NCI-H146 treated with DMSO at 0.1 percent for 48 hours (cell line): ENCODE measurements around the gene HIPK2.
"Not testable (repeated sequence)": the region's sequence is repeated elsewhere in the genome, so short reads cannot be mapped to it uniquely, and the experiment has no call there.

Experiments
- DNase-seq: peaks from one replicate; lab custom pipeline; 2025; ENCODE audit not compliant: unreplicated experiment; lab: John Stamatoyannopoulos, UW

Gene HIPK2

GRCh38 chr7:139679731-139680594 lies 97.8 kb downstream of the HIPK2 start:
- no peak for DNase-seq

- DNase-seq: no peak
Measured at GRCh38 chr7:139676390-139676789, 101.4 kb downstream of the HIPK2 start.

- DNase-seq: no peak
Measured at GRCh38 chr7:139675127-139676125, 102.4 kb downstream of the HIPK2 start.

- DNase-seq: no peak
Measured at GRCh38 chr7:139674752-139675126, 103.1 kb downstream of the HIPK2 start.

GRCh38 chr7:139674341-139674740 lies 103.5 kb downstream of the HIPK2 start:
- DNase-seq: no peak

- no peak for DNase-seq
Measured at GRCh38 chr7:139673762-139674161, 104.0 kb downstream of the HIPK2 start.

- no peak for DNase-seq
Measured at GRCh38 chr7:139673230-139673629, 104.6 kb downstream of the HIPK2 start.

GRCh38 chr7:139671967-139672366 lies 105.8 kb downstream of the HIPK2 start:
- DNase-seq: no peak

GRCh38 chr7:139670662-139671061 lies 107.1 kb downstream of the HIPK2 start:
- DNase-seq: not testable (repeated sequence)

GRCh38 chr7:139669106-139670061 lies 108.4 kb downstream of the HIPK2 start:
- peak; percentile 15 for DNase-seq

GRCh38 chr7:139667377-139667776 lies 110.4 kb downstream of the HIPK2 start:
- DNase-seq: no peak

- DNase-seq: no peak
Measured at GRCh38 chr7:139666501-139666900, 111.3 kb downstream of the HIPK2 start.

- DNase-seq: no peak
Measured at GRCh38 chr7:139664434-139664833, 113.4 kb downstream of the HIPK2 start.

- DNase-seq: no peak
Measured at GRCh38 chr7:139663608-139664177, 114.1 kb downstream of the HIPK2 start.

GRCh38 chr7:139661903-139662302 lies 115.9 kb downstream of the HIPK2 start:
- DNase-seq: no peak

GRCh38 chr7:139661043-139661440 lies 116.8 kb downstream of the HIPK2 start:
- no peak for DNase-seq

GRCh38 chr7:139660317-139661042 lies 117.3 kb downstream of the HIPK2 start:
- DNase-seq: peak; percentile 60

GRCh38 chr7:139659922-139660316 lies 117.9 kb downstream of the HIPK2 start:
- no peak for DNase-seq

- no peak for DNase-seq
Measured at GRCh38 chr7:139658908-139659675, 118.7 kb downstream of the HIPK2 start.
